ENCODE data around the gene CLDN10.
"Not testable (repeated sequence)": the region's sequence is repeated elsewhere in the genome, so short reads cannot be mapped to it uniquely, and the experiment has no call there.

Gene CLDN10

GRCh38 chr13:95510950-95511349 is 41.6 kb upstream of the CLDN10 start:
- no peak for TF ChIP-seq ZFX (IDR thresholded peaks at IDR 0.05)
- H3K27ac ChIP-seq = no peak overlapping the region

- no peak for TF ChIP-seq ZFX (IDR thresholded peaks at IDR 0.05)
- TF ChIP-seq CTCF (conservative IDR thresholded peaks at IDR 0.05) = no peak
- peak overlapping the region; percentile 33; the same call in 1 of the 2 replicates for H3K27ac ChIP-seq
These were observed 40.1 kb upstream of the CLDN10 start for GRCh38 chr13:95512424-95512823.

DNA sequence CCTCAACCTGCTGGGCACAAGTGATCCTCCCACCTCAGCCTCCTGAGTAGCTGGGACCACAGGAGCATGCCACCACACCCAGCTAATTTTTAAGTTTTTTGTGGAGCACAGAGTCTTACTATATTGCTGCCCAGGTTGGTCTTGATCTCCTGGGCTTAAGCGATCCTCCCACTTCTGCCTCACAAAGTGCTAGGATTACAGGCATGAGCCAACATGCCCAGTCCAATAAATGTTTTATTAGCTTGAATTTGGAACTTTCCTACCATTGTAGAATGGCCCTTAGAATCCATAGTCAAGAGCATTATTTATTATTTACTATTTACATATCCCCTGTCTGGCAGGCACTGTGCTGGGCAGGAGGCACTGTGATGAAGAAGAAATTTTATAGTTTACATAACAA is 39.6 kb upstream of the CLDN10 start:
- peak overlapping the region; percentile 33; the same call in 1 of the 2 replicates for H3K27ac ChIP-seq
- TF ChIP-seq CTCF (conservative IDR thresholded peaks at IDR 0.05) (no peak), ZFX (IDR thresholded peaks at IDR 0.05) (no peak)

GRCh38 chr13:95515606-95516005 is 36.9 kb upstream of the CLDN10 start:
- not testable (repeated sequence) for H3K27ac ChIP-seq

GRCh38 chr13:95516021-95516420 is 36.5 kb upstream of the CLDN10 start:
- TF ChIP-seq ZFX (IDR thresholded peaks at IDR 0.05) (no peak), CTCF (conservative IDR thresholded peaks at IDR 0.05) (no peak)

GRCh38 chr13:95516492-95516891 is 36.0 kb upstream of the CLDN10 start:
- H3K27ac ChIP-seq = no peak overlapping the region
- TF ChIP-seq CTCF (conservative IDR thresholded peaks at IDR 0.05) (no peak), ZFX (IDR thresholded peaks at IDR 0.05) (no peak)

More at GRCh38 chr13:95516021-95516420, 36.5 kb upstream of the CLDN10 start:
- no peak overlapping the region for H3K27ac ChIP-seq

DNA sequence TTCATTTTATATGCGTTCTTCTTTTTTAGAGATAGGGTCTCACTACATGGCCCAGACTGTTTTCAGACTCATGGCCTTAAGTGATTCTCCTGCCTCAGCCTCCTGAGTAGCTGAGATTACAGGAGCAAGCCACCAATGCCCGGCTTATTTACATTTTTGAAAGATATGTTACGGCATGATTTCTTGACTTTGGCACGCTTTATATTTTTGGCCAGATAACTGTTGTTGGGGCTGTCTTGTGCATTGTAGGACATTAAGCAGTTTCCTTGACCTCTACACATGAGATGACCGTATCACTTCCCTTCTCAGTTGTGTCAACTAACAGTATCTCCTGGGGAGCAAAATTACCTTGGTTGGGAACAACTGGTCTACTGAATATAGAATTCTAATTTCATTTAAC is 28.9 kb upstream of the CLDN10 start:
- H3K27ac ChIP-seq = no peak overlapping the region
- no peak for TF ChIP-seq CTCF (conservative IDR thresholded peaks at IDR 0.05)
- no peak for TF ChIP-seq ZFX (IDR thresholded peaks at IDR 0.05)

GRCh38 chr13:95524264-95524901 is 28.1 kb upstream of the CLDN10 start:
- no peak overlapping the region for H3K27ac ChIP-seq
- TF ChIP-seq CTCF (conservative IDR thresholded peaks at IDR 0.05) (no peak), ZFX (IDR thresholded peaks at IDR 0.05) (no peak)

Data from C4-2B (cell line).